VCaP (cell line): ENCODE results near the gene VSIG10L.

Experiments used
- H3K27ac ChIP-seq: fragments of 450-650 bp; 2 replicates; pipeline ENCODE4 v1.5.1; 2017
- CTCF ChIP-seq: fragments of 450-650 bp; conservative IDR thresholded peaks from 2 replicates; pipeline ENCODE4 v1.5.1; 2017; ENCODE audit warnings: mild to moderate bottlenecking, moderate library complexity

VSIG10L gene

GRCh38 chr19:51341976-51342580, at the start of gene VSIG10L:
Gene VSIG10L (minus strand): TSS chr19:51342139. CDS start chr19:51342124, 15 bp downstream.
- peak within 1 kb of the TSS; percentile 26; the same call in 1 of the 2 replicates for H3K27ac ChIP-seq
- no peak for TF ChIP-seq CTCF

- H3K27ac ChIP-seq, result no peak overlapping the region
- no peak for TF ChIP-seq CTCF
These were observed 49.2 kb upstream of the VSIG10L start for GRCh38 chr19:51391073-51391611.

- TF ChIP-seq CTCF, result no peak
- no peak overlapping the region for H3K27ac ChIP-seq
These were observed 47.2 kb upstream of the VSIG10L start for GRCh38 chr19:51389143-51389542.

- no peak within 1 kb of the TSS for H3K27ac ChIP-seq
- no peak for TF ChIP-seq CTCF
These were observed 46.0 kb upstream of the VSIG10L start, which contains the start of gene LIM2 for GRCh38 chr19:51387924-51388389. Gene LIM2 (minus strand): TSS chr19:51387974. CDS start chr19:51387443, 531 bp downstream.

GRCh38 chr19:51386882-51387520, 45.1 kb upstream of the VSIG10L start:
- H3K27ac ChIP-seq, result no peak overlapping the region
- no peak for TF ChIP-seq CTCF

- no peak for TF ChIP-seq CTCF
- H3K27ac ChIP-seq, result no peak overlapping the region
These were observed 40.1 kb upstream of the VSIG10L start for GRCh38 chr19:51382004-51382403.

GRCh38 chr19:51380379-51380778, 38.4 kb upstream of the VSIG10L start:
- no peak for TF ChIP-seq CTCF
- no peak overlapping the region for H3K27ac ChIP-seq
